ENCODE measurements around the gene SMPX.

- no peak for TF ChIP-seq CTCF (IDR thresholded peaks at IDR 0.05; ENCODE audit: low read depth, low read length, poor library complexity, severe bottlenecking)
- no peak for TF ChIP-seq EZH2phosphoT487 (IDR thresholded peaks at IDR 0.05; ENCODE audit: borderline replicate concordance, low read length)
Measured at GRCh38 chrX:21723084-21723483, 34.8 kb downstream of the SMPX start.
